ENCODE results near the gene SH3RF1. TPM values are rescaled to one million over a fixed set of nuclear protein-coding genes. Genes with fewer than 3 reads are reported as not detected.

The SH3RF1 gene
- total RNA-seq, 1 experiment from 2014 or later = 16.6 TPM

- TF ChIP-seq ZSCAN18 (CRISPR knock-in tag; IDR thresholded peaks at IDR 0.05) = no peak
- no peak for TF ChIP-seq MYBL2 (CRISPR knock-in tag; IDR thresholded peaks at IDR 0.05)
- no peak for TF ChIP-seq ZNF121 (CRISPR knock-in tag; IDR thresholded peaks at IDR 0.05)
- no peak for TF ChIP-seq NR2C2 (CRISPR knock-in tag; IDR thresholded peaks at IDR 0.05)
- TF ChIP-seq E2F1 (CRISPR knock-in tag; IDR thresholded peaks at IDR 0.05) = no peak
These were observed 20.8 kb downstream of the SH3RF1 start (continued) for GRCh38 chr4:169249999-169250398.

- ATAC-seq (no peak), DNase-seq (ENCODE audit: low spot score) (no peak)
- Mint-ChIP-seq H3K27me3 (ENCODE audit: low read depth) (no peaks in the 10 kb centered on the region), H3K27ac (0 out of 2 replicates have a peak overlapping the region, but pooled peaks have one; percentile 28), H3K4me3 (no peak overlapping the region), H3K4me1 (peaks cover 78% of the 10 kb centered on the region), H3K36me3 (peaks cover 9% of the 10 kb centered on the region), H3K9me3 (peaks cover 9% of the 10 kb centered on the region)
- no peak for TF ChIP-seq HMGXB4 (CRISPR knock-in tag; IDR thresholded peaks at IDR 0.05)
- TF ChIP-seq USF2 (CRISPR knock-in tag; IDR thresholded peaks at IDR 0.05) = no peak
- TF ChIP-seq ZNF138 (CRISPR knock-in tag; conservative IDR thresholded peaks at IDR 0.05) = no peak
- TF ChIP-seq SOX15 (CRISPR knock-in tag; IDR thresholded peaks at IDR 0.05) = no peak
- no peak for TF ChIP-seq ZNF532 (CRISPR knock-in tag; IDR thresholded peaks at IDR 0.05; ENCODE audit: borderline replicate concordance)
- TF ChIP-seq ZNF317 (CRISPR knock-in tag; IDR thresholded peaks at IDR 0.05; ENCODE audit: borderline replicate concordance, low read depth) = no peak
- no peak for TF ChIP-seq AFF4 (CRISPR knock-in tag; IDR thresholded peaks at IDR 0.05; ENCODE audit: borderline replicate concordance)
- TF ChIP-seq GTF2I (CRISPR knock-in tag; conservative IDR thresholded peaks at IDR 0.05) = no peak
- TF ChIP-seq IRF1 (CRISPR knock-in tag; IDR thresholded peaks at IDR 0.05) = no peak
- no peak for TF ChIP-seq ZMAT4 (CRISPR knock-in tag; IDR thresholded peaks at IDR 0.05)
- no peak for TF ChIP-seq FOXP1 (CRISPR knock-in tag; IDR thresholded peaks at IDR 0.05; ENCODE audit: borderline replicate concordance)
- no peak for TF ChIP-seq TEAD1 (CRISPR knock-in tag; IDR thresholded peaks at IDR 0.05)
- no peak for TF ChIP-seq GABPB1 (CRISPR knock-in tag; IDR thresholded peaks at IDR 0.05)
- no peak for TF ChIP-seq HMGA2 (CRISPR knock-in tag; IDR thresholded peaks at IDR 0.05)
- ChIA-PET POLR2A (no interaction called here), CTCF (no interaction called here)
These were observed 21.4 kb downstream of the SH3RF1 start for GRCh38 chr4:169249214-169249973.
